HUES64 (cell line): ENCODE data around the gene ARHGAP26.

Experiments used
- H3K27ac ChIP-seq: 2 replicates; pipeline ENCODE4 v1.7.0; 2013; ENCODE audit warnings: low read depth, low read length, inconsistent platforms
- H3K27me3 ChIP-seq: 2 replicates; pipeline ENCODE4 v1.6.1; 2013; ENCODE audit warnings: mild to moderate bottlenecking, low read length; ENCODE audit not compliant: insufficient read depth
- H3K36me3 ChIP-seq: 2 replicates; pipeline ENCODE4 v1.6.1; 2013; ENCODE audit warnings: mild to moderate bottlenecking, low read length; ENCODE audit not compliant: insufficient read depth
- H3K4me1 ChIP-seq: 2 replicates; pipeline ENCODE4 v1.6.1; 2013; ENCODE audit warnings: mild to moderate bottlenecking, low read length, moderate library complexity; ENCODE audit not compliant: insufficient read depth
- H3K4me3 ChIP-seq: 2 replicates; pipeline ENCODE4 v1.5.1; 2013; ENCODE audit warnings: mild to moderate bottlenecking, low read length, moderate library complexity
- H3K9ac ChIP-seq: 2 replicates; pipeline ENCODE4 v1.6.1; 2013; ENCODE audit warnings: mild to moderate bottlenecking, low read depth, low read length
- H3K9me3 ChIP-seq: 2 replicates; pipeline ENCODE4 v1.6.1; 2013; ENCODE audit warnings: low read depth, low read length; ENCODE audit not compliant: insufficient read depth
- WGBS: fragments of 150-250, 120-280 bp; methylation state at CpG from one replicate; pipeline ENCODE4 v1.1.7; 2013; ENCODE audit warnings: missing lambda C conversion rate; 5-methylcytosine and 5-hydroxymethylcytosine counted together

ARHGAP26 gene

DNA sequence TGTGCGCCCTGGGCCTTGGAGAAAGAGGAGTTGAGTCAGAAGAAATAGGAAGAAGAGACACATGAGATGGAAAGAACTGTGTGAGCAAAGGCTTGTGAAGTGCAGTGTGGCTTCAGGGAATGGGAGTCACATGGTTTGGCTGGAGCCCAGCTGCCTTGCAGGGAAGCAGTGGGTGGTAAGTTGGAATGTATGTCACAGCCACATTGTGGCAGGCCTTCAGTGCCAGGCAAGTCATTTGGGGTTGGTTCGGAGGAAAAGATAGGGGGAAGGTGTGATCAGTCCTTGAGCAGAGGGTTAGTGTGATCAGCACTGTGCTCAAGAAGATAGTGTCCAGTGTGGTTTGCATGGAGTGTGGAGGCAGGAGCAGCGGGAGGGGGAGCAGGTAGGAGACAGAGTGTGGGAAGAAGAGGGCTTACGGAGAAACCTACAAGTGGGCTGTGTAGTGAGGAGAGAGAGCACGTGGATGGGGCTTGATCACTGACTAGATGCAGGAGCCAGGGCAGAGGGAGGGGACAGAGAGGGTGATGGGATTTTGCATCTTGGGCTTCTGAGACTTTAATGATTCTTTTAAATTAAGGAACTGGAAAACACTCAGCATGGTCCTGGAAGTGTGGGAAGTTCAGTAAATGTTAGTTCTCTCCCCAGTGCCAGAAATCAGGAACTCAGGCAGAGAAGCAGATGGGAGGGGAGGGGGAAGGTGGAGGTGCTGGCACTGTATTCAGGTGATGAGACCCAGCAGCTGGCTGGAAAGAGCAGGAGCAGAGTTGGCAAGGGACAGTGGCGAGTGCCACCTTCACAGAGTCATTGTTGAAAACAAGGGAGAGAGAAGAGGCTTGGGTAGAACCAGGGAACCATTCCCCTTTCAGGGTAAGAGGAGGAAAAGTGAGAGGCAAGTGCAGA lies 46.6 kb downstream of the ARHGAP26 start:
- H3K9ac ChIP-seq, result no peak overlapping the region
- H3K27ac ChIP-seq, result no peak overlapping the region
- H3K36me3 ChIP-seq, result no peaks in the 10 kb centered on the region
- no peaks in the 10 kb centered on the region for H3K9me3 ChIP-seq
- 86% methylated on average over 6 of the region's 6 CpGs for WGBS
- H3K4me3 ChIP-seq, result no peak overlapping the region
- peaks cover 30% of the 10 kb centered on the region for H3K4me1 ChIP-seq
- H3K27me3 ChIP-seq, result no peaks in the 10 kb centered on the region

DNA sequence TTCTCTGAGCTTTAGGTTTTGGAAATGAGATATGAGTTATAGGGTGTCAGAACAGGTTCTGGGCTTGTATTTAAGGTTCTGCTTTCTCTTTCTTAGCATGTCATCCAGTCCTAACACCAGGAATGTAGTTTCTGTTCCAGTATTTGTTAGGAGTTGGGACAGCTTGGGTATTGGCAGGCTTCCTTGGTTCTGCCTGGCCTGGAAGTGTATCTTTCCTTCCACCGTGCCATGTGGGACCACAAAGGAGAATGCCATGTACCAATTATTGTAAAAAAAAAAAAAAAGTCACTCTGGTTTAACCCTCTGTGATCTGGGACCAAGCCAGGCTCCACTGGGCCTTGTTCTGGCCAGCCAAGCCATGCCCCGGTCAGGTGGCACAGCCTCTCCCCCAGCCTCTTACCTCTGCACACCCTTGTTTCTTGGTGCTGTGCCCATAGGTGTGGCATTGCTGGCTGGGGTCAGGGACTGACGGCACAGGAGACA lies 47.8 kb downstream of the ARHGAP26 start:
- WGBS, result 80% methylated on average over 2 of the region's 3 CpGs
- H3K36me3 ChIP-seq, result no peaks in the 10 kb centered on the region
- H3K27ac ChIP-seq, result no peak overlapping the region
- H3K27me3 ChIP-seq, result no peaks in the 10 kb centered on the region
- no peaks in the 10 kb centered on the region for H3K9me3 ChIP-seq
- H3K4me1 ChIP-seq, result peaks cover 40% of the 10 kb centered on the region
- no peak overlapping the region for H3K9ac ChIP-seq
- H3K4me3 ChIP-seq, result no peak overlapping the region

DNA sequence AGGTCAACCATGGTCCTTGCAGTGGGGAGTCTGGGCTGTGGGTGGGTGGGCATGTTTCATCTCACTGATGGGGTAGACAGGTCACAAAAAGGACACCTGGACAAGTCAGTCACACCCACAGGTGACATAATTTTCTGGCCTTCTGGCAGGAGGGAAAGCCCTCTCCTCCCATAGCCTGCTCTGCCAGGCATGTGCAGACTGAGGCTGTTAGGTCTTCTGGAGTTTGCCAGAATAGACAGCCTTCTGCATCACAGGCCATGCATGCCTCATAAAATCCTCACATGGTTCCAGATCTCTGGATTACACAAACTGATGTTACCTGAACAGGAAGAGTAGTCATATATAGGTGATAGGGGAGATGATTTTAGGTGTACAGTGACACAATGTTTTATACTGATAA lies 49.1 kb downstream of the ARHGAP26 start:
- Histone ChIP-seq H3K4me1 (peaks cover 46% of the 10 kb centered on the region), H3K9me3 (no peaks in the 10 kb centered on the region), H3K27ac (no peak overlapping the region), H3K27me3 (no peaks in the 10 kb centered on the region), H3K9ac (no peak overlapping the region), H3K4me3 (no peak overlapping the region), H3K36me3 (no peaks in the 10 kb centered on the region)

GRCh38 chr5:142819825-142820224 lies 49.6 kb downstream of the ARHGAP26 start:
- Histone ChIP-seq H3K4me1 (peaks cover 46% of the 10 kb centered on the region), H3K27ac (no peak overlapping the region), H3K9me3 (no peaks in the 10 kb centered on the region), H3K9ac (no peak overlapping the region), H3K27me3 (no peaks in the 10 kb centered on the region), H3K36me3 (no peaks in the 10 kb centered on the region), H3K4me3 (no peak overlapping the region)
- 94% methylated on average over 4 of the region's 4 CpGs for WGBS

GRCh38 chr5:142820447-142820846 lies 50.3 kb downstream of the ARHGAP26 start:
- Histone ChIP-seq H3K27ac (no peak overlapping the region), H3K4me1 (peaks cover 52% of the 10 kb centered on the region)

DNA sequence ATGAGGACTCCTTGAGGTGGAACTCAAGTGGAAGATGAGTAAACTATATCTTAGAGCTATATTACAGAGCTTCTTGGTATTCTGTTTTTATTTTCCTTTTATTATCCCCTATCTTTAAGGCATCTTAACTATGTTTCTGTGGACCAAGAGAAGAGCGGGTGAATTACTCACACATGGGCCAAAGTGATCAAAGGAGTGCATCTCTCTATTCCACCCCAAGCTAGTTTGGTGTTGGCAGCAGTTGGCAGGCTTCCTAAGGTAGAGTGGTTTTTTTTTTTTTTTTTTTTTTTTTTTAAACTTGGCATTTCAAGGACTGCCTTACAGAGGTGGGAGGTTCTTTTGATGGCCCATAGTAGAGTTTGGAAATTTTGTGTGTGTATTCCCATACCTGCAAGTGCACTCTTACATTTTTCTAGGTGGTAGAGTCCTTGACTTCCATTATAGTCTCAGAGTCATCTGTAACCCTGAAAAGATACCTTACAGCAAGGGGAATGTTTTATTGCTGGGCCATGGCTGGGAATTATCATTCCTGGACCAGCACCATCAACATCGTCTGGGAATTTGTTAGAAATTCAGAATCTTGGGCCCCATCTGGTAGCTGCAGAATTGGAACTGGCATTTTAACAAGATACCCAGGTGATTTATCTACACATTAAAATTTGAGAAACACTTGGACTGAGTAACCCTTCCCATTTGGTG lies 51.0 kb downstream of the ARHGAP26 start:
- no peaks in the 10 kb centered on the region for H3K9me3 ChIP-seq
- no peaks in the 10 kb centered on the region for H3K36me3 ChIP-seq
- H3K4me3 ChIP-seq, result no peak overlapping the region
- H3K4me1 ChIP-seq, result peaks cover 53% of the 10 kb centered on the region
- WGBS, result 97% methylated on average over 2 of the region's 2 CpGs
- no peak overlapping the region for H3K9ac ChIP-seq
- no peak overlapping the region for H3K27ac ChIP-seq
- no peaks in the 10 kb centered on the region for H3K27me3 ChIP-seq

More at GRCh38 chr5:142820447-142820846, 50.3 kb downstream of the ARHGAP26 start:
- H3K36me3 ChIP-seq, result no peaks in the 10 kb centered on the region
- no peaks in the 10 kb centered on the region for H3K27me3 ChIP-seq
- H3K9ac ChIP-seq, result no peak overlapping the region
- 92% methylated on average over 5 of the region's 5 CpGs for WGBS
- H3K4me3 ChIP-seq, result no peak overlapping the region
- H3K9me3 ChIP-seq, result no peaks in the 10 kb centered on the region

GRCh38 chr5:142821733-142822487 lies 51.7 kb downstream of the ARHGAP26 start:
- Histone ChIP-seq H3K27ac (no peak overlapping the region), H3K9ac (no peak overlapping the region), H3K9me3 (no peaks in the 10 kb centered on the region), H3K36me3 (no peaks in the 10 kb centered on the region), H3K27me3 (no peaks in the 10 kb centered on the region), H3K4me1 (peaks cover 50% of the 10 kb centered on the region), H3K4me3 (no peak overlapping the region)
- WGBS, result 92% methylated on average over 2 of the region's 3 CpGs

DNA sequence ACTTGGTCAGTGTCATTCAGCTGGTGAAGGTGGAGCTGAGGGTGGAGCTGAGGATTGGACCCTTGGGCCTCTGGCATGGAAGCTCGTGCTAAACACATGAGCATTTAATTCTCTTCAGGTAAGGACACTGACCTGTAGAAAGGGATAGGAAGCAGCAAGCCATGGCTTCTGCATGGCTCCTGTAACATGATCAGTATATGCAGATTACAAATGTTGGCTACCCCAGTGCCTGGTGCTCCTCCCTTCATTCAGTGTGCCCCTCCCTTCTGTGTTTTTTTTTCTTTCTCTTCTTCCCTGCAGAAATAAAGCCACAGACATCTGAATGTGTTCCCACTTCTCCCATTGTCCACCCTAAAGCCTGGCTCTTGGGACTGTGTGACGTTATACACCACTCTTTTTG lies 52.9 kb downstream of the ARHGAP26 start:
- WGBS, result 71% methylated on average over 2 of the region's 2 CpGs
- Histone ChIP-seq H3K9ac (no peak overlapping the region), H3K27ac (no peak overlapping the region), H3K27me3 (no peaks in the 10 kb centered on the region), H3K4me1 (peaks cover 59% of the 10 kb centered on the region), H3K9me3 (no peaks in the 10 kb centered on the region), H3K4me3 (no peak overlapping the region), H3K36me3 (no peaks in the 10 kb centered on the region)

- H3K9ac ChIP-seq, result no peak overlapping the region
- no peak overlapping the region for H3K4me3 ChIP-seq
- peaks cover 53% of the 10 kb centered on the region for H3K4me1 ChIP-seq
- no peak overlapping the region for H3K27ac ChIP-seq
- H3K9me3 ChIP-seq, result no peaks in the 10 kb centered on the region
- 92% methylated on average over 5 of the region's 5 CpGs for WGBS
- no peaks in the 10 kb centered on the region for H3K27me3 ChIP-seq
- no peaks in the 10 kb centered on the region for H3K36me3 ChIP-seq
Observed at GRCh38 chr5:142823806-142824205, 53.6 kb downstream of the ARHGAP26 start.

DNA sequence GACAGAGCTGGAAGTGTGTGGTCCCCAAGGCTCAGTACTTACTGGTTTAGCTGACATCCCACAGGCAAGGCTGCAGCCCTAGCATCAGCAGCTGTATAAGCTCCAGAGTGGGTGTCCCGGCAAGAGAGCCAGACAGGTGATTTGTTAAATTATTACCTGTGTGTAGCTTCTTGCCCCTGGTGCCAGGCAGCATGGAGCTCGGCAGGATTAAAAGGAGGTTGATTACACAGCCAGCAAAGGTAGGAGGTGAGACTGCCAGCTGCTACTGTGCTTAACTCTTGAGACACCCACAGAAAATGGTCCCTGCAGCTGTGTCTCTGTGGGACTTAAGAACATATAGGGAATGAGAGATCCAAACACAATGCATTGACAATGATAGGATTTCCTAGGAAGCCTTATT lies 54.2 kb downstream of the ARHGAP26 start:
- no peaks in the 10 kb centered on the region for H3K36me3 ChIP-seq
- H3K4me3 ChIP-seq, result no peak overlapping the region
- H3K4me1 ChIP-seq, result peaks cover 47% of the 10 kb centered on the region
- WGBS, result 90% methylated on average over 2 of the region's 2 CpGs
- H3K9ac ChIP-seq, result no peak overlapping the region
- H3K27me3 ChIP-seq, result no peaks in the 10 kb centered on the region
- H3K9me3 ChIP-seq, result no peaks in the 10 kb centered on the region
- no peak overlapping the region for H3K27ac ChIP-seq
